Peyer's patch (tissue), 4 donors: ENCODE results near the gene MFF.

Source experiments
- CTCF ChIP-seq, 6 experiments: fragments of 450-650 bp in 4 of 6; fragments of 200-600 bp in 2 of 6; sonication (generic) in 1 of 6; IDR thresholded peaks; one replicate each; pipeline ENCODE4 v1.5.1; 2017 to 2019; ENCODE audit warnings: antibody characterized with exemption in 6 of 6, mild to moderate bottlenecking in 3 of 6, moderate library complexity in 1 of 6
- POLR2A ChIP-seq, 2 donors: fragments of 450-650 bp; IDR thresholded peaks; one replicate each; pipeline ENCODE4 v1.5.1; 2017; ENCODE audit warnings: antibody characterized with exemption in 2 of 2, mild to moderate bottlenecking in 2 of 2, moderate library complexity in 2 of 2

GRCh38 chr2:227324642-227324994, 433 bp upstream of the MFF start:
- no peak for TF ChIP-seq CTCF (IDR thresholded peaks at IDR 0.05)
- no peak for TF ChIP-seq POLR2A (IDR thresholded peaks at IDR 0.05)
